K562 (cell line): Measurements from ENCODE around the gene SFXN3. TPM values are rescaled to one million over a fixed set of nuclear protein-coding genes. Genes with fewer than 3 reads are reported as not detected.

Experiments
- ATAC-seq: fragments of 200-7000 bp; cut with Tn5 transposase; 3 replicates; pipeline ENCODE4 v1.9.1; 2020; ENCODE audit warnings: moderate library complexity
- BruUV-seq: library from RNA; stranded (reverse); fragments of 400-500 nt; replicated peaks from 2 replicates; lab custom pipeline; 2021; lab: Mats Ljungman, UMichigan
- CTCF ChIA-PET: fragments of 300-600 bp; formaldehyde crosslinking; extraction: SDS; loops from one replicate; lab custom pipeline; 2021; ENCODE audit warnings: low intra/inter-chr PET ratio; lab: Yijun Ruan, JAX
- POLR2A ChIA-PET: fragments of 300-600, 350-650 bp; sonication (Branson Sonifier 250); formaldehyde crosslinking; extraction: SDS; loops from one replicate; lab custom pipeline; 2021; ENCODE audit warnings: antibody characterized with exemption, inconsistent platforms; lab: Yijun Ruan, JAX
- DNase-seq, 4 experiments: peaks; one replicate each; pipeline versions ENCODE4 v3.0.0 to v3.0.0-alpha.2; 2011 to 2018; ENCODE audit warnings: low spot score in 3 of 4, mixed read lengths in 3 of 4; ENCODE audit errors: extremely low read depth in 1 of 4
- FAIRE-seq: peaks from 2 replicates; lab custom pipeline; 2011; peaks lifted over from hg19 to GRCh38; lab: Jason Lieb, UNC
- H2AFZ ChIP-seq: 2 replicates; pipeline ENCODE4 v1.6.0; 2011; ENCODE audit warnings: low read depth, low read length, control low read depth, inconsistent platforms
- H3K27ac ChIP-seq: fragments of 200-600 bp; 3 replicates; pipeline ENCODE4 v1.8.0; 2011; ENCODE audit warnings: low read depth, mild to moderate bottlenecking, control low read depth, inconsistent platforms, low read length, moderate library complexity, mixed read lengths; ENCODE audit errors: extremely low read depth
- H3K27me3 ChIP-seq, 2 experiments: fragments of 300-600 bp in 1 of 2; 2 replicates in 1 of 2; 3 replicates in 1 of 2; pipeline versions ENCODE4 v1.6.0 to v1.8.0; 2011; ENCODE audit warnings: inconsistent platforms in 2 of 2, low read length in 2 of 2, mild to moderate bottlenecking in 1 of 2, mixed read lengths in 1 of 2, moderate library complexity in 1 of 2; ENCODE audit not compliant: control insufficient read depth in 2 of 2, insufficient read depth in 2 of 2
- H3K36me3 ChIP-seq: fragments of 300-600 bp; 3 replicates; pipeline ENCODE4 v1.8.0; 2011; ENCODE audit warnings: mild to moderate bottlenecking, low read length, inconsistent platforms; ENCODE audit not compliant: control insufficient read depth, insufficient read depth
- H3K4me1 ChIP-seq, 2 experiments: fragments of 200-600 bp in 1 of 2; replicated peaks in 1 of 2; 2 replicates in 1 of 2; 3 replicates in 1 of 2; pipeline versions ENCODE4 v1.5.1 to v1.8.0; 2011; ENCODE audit warnings: inconsistent platforms in 2 of 2, low read length in 2 of 2, mild to moderate bottlenecking in 1 of 2, mixed read lengths in 1 of 2, moderate library complexity in 1 of 2; ENCODE audit not compliant: control insufficient read depth in 2 of 2, insufficient read depth in 2 of 2
- H3K4me2 ChIP-seq: 2 replicates; pipeline ENCODE4 v1.6.1; 2011; ENCODE audit warnings: low read length, control low read depth, inconsistent platforms, mixed read lengths; ENCODE audit not compliant: insufficient read depth
- H3K4me3 ChIP-seq: fragments of 200-600 bp; sonication (generic), shearing (Covaris generic); 2 replicates; pipeline ENCODE4 v1.5.1; 2016; ENCODE audit warnings: control low read depth, inconsistent platforms
- H3K79me2 ChIP-seq: fragments of 200-600 bp; 3 replicates; pipeline ENCODE4 v1.8.0; 2011; ENCODE audit warnings: low read length, inconsistent platforms; ENCODE audit not compliant: control insufficient read depth, insufficient read depth
- H3K9ac ChIP-seq, 2 experiments: 2 replicates each; pipeline versions ENCODE4 v1.6.0 to v1.6.1; 2011; ENCODE audit warnings: low read depth in 2 of 2, low read length in 2 of 2, control low read depth in 1 of 2, inconsistent platforms in 1 of 2, mild to moderate bottlenecking in 1 of 2, mixed read lengths in 1 of 2; ENCODE audit not compliant: insufficient read depth in 1 of 2
- H3K9me1 ChIP-seq: one replicate; pipeline ENCODE4 v1.6.0; 2011; ENCODE audit warnings: inconsistent platforms, mild to moderate bottlenecking, low read length, moderate library complexity; ENCODE audit not compliant: control insufficient read depth, insufficient read depth
- H3K9me3 ChIP-seq: replicated peaks from 2 replicates; pipeline ENCODE4 v1.5.1; 2011; ENCODE audit warnings: low read depth, low read length, inconsistent platforms; ENCODE audit not compliant: control insufficient read depth, insufficient read depth
- H4K20me1 ChIP-seq: replicated peaks from 2 replicates; pipeline ENCODE4 v1.6.1; 2011; ENCODE audit warnings: low read length, inconsistent platforms, mixed read lengths; ENCODE audit not compliant: control insufficient read depth, insufficient read depth
- BRD9 ChIP-seq: fragments of 450-650 bp; IDR thresholded peaks from 2 replicates; pipeline ENCODE4 v1.6.1; 2018; ENCODE audit warnings: low read depth; ENCODE audit not compliant: partially characterized antibody
- E2F5 ChIP-seq: sonication (generic); formaldehyde crosslinking; IDR thresholded peaks from 2 replicates; pipeline ENCODE4 v1.8.0; 2022; ENCODE audit warnings: mild to moderate bottlenecking, missing genetic modification reagents
- HNRNPK ChIP-seq: fragments of 200-400 bp; formaldehyde crosslinking; IDR thresholded peaks from one replicate; pipeline ENCODE4 v1.6.1; 2018; ENCODE audit warnings: mild to moderate bottlenecking, low read depth, low read length; ENCODE audit not compliant: poor library complexity, severe bottlenecking
- KLF13 ChIP-seq: fragments of 450-650 bp; IDR thresholded peaks from 2 replicates; pipeline ENCODE4 v1.6.1; 2016; ENCODE audit warnings: missing genetic modification characterization, low read depth, mild to moderate bottlenecking, missing compliant biosample characterization, moderate library complexity, borderline replicate concordance
- MEF2D ChIP-seq: conservative IDR thresholded peaks from 2 replicates; pipeline ENCODE4 v1.6.1; 2016; ENCODE audit warnings: low read depth, missing genetic modification characterization, missing compliant biosample characterization
- MEIS2 ChIP-seq: fragments of 450-650 bp; IDR thresholded peaks from 2 replicates; pipeline ENCODE4 v1.6.1; 2014; ENCODE audit warnings: mild to moderate bottlenecking; ENCODE audit not compliant: partially characterized antibody
- NFYB ChIP-seq: IDR thresholded peaks from 2 replicates; pipeline ENCODE4 v1.6.1; 2011; ENCODE audit warnings: mild to moderate bottlenecking, moderate library complexity; ENCODE audit not compliant: insufficient read length; ENCODE audit errors: extremely low read depth
- NR2C1 ChIP-seq, 2 experiments: fragments of 450-650 bp; IDR thresholded peaks; 2 replicates each; pipeline ENCODE4 v1.6.1; 2017; ENCODE audit warnings: mild to moderate bottlenecking in 2 of 2, antibody characterized with exemption in 1 of 2, inconsistent platforms in 1 of 2, missing compliant biosample characterization in 1 of 2, missing genetic modification characterization in 1 of 2
- PKNOX1 ChIP-seq: fragments of 450-650 bp; IDR thresholded peaks from 2 replicates; pipeline ENCODE4 v1.6.1; 2016
- POLR2B ChIP-seq: fragments of 450-650 bp; IDR thresholded peaks from 2 replicates; pipeline ENCODE4 v1.6.1; 2018; ENCODE audit warnings: low read depth; ENCODE audit not compliant: partially characterized antibody
- RB1 ChIP-seq: fragments of 450-650 bp; IDR thresholded peaks from 2 replicates; pipeline ENCODE4 v1.6.1; 2017; ENCODE audit warnings: low read depth, mild to moderate bottlenecking
- RBFOX2 ChIP-seq: fragments of 200-400 bp; formaldehyde crosslinking; IDR thresholded peaks from 2 replicates; pipeline ENCODE4 v1.6.1; 2017; ENCODE audit warnings: low read depth, mild to moderate bottlenecking, low read length, moderate library complexity
- SMC3 ChIP-seq: conservative IDR thresholded peaks from 2 replicates; pipeline ENCODE4 v1.6.1; 2011; ENCODE audit warnings: low read depth, low read length, improper control_type of control experiment; ENCODE audit not compliant: insufficient read depth
- STAT5B ChIP-seq: fragments of 250-450 bp; sonication (Bioruptor Pico); IDR thresholded peaks from 2 replicates; pipeline ENCODE4 v1.8.0; 2021; ENCODE audit warnings: mild to moderate bottlenecking, inconsistent platforms
- TARDBP ChIP-seq: fragments of 450-650 bp; IDR thresholded peaks from 2 replicates; pipeline ENCODE4 v1.6.1; 2016
- TFE3 ChIP-seq: fragments of 450-650 bp; formaldehyde crosslinking; IDR thresholded peaks from 2 replicates; pipeline ENCODE4 v1.4.0; 2020; ENCODE audit warnings: mild to moderate bottlenecking, mixed read lengths
- TGIF2 ChIP-seq: sonication (generic); formaldehyde crosslinking; IDR thresholded peaks from 2 replicates; pipeline ENCODE4 v1.8.1; 2022; ENCODE audit warnings: mild to moderate bottlenecking, missing genetic modification reagents, moderate library complexity
- ZBTB12 ChIP-seq: fragments of 250-450 bp; sonication (Bioruptor Pico); IDR thresholded peaks from 2 replicates; pipeline ENCODE4 v1.4.0; 2020
- WGBS: fragments of 100-300 bp; shearing (Covaris generic); methylation state at CpG from one replicate; pipeline ENCODE4 v1.1.6; 2016; ENCODE audit warnings: low coverage, mixed read lengths; ENCODE audit not compliant: insufficient coverage; ENCODE audit errors: missing lambda C conversion rate; 5-methylcytosine and 5-hydroxymethylcytosine counted together
- in situ Hi-C: fragments of 300-500 bp; cut with MboI; formaldehyde crosslinking; loops from 4 replicates; pipeline ENCODE4 v1.15.0; 2018; ENCODE audit warnings: inconsistent platforms, mixed read lengths
- intact Hi-C: fragments of 100-400 bp; cut with micrococcal nuclease; formaldehyde crosslinking; loops from 2 replicates; pipeline ENCODE4 v1.14.2; 2022
- polyA plus RNA-seq, 8 experiments: library from polyadenylated mRNA; depleted of rRNA in 4 of 8; stranded (reverse) in 5 of 8; unstranded in 3 of 8; fragments of >200 nt; fragmentation: Nextera tagmentation in 2 of 8; fragmentation: Illumina TruSeq in 1 of 8; extraction: Ambion mirVana in 2 of 8; extraction: Trizol in 1 of 8; gene quantifications; 2 replicates each; pipeline versions ENCODE4 v1.2.1 to v1.2.3, GENCODE V29; 2011 to 2014; ENCODE audit warnings: inconsistent platforms in 1 of 8, missing spikeins in 1 of 8
- total RNA-seq, 7 experiments: library from RNA; depleted of rRNA in 6 of 7; stranded (reverse); fragments of >200 nt in 6 of 7; fragmentation: Illumina TruSeq in 2 of 7; extraction: Trizol in 2 of 7; gene quantifications; 2 replicates each; pipeline versions ENCODE4 v1.2.1 to v1.2.3, GENCODE V29; 2011 to 2021; ENCODE audit warnings: low replicate concordance in 1 of 7

Gene SFXN3
- total and polyA plus RNA-seq, 9 of the 15 experiments (the other 6 are each of a cell fraction or from before 2014, with no cell fraction given) = 0.24 to 4.6 (median 0.86) TPM

- peak; percentile 29 for ATAC-seq
- DNase-seq = peak; percentile 39 to 72 (median 65)
- TF ChIP-seq BRD9 (no peak), NFYB (no peak), NR2C1 (IDR thresholded peaks at IDR 0.05) (no peak), NR2C1 (tag; IDR thresholded peaks at IDR 0.05) (no peak), MEIS2 (no peak), TARDBP (no peak), E2F5 (CRISPR knock-in tag) (no peak), HNRNPK (no peak), ZBTB12 (no peak), PKNOX1 (no peak), TGIF2 (CRISPR knock-in tag) (no peak), SMC3 (no peak), POLR2B (no peak), TFE3 (peak; percentile 94), KLF13 (tag) (no peak), MEF2D (tag) (no peak), RBFOX2 (peak; percentile 49), STAT5B (CRISPR knock-in tag) (no peak), RB1 (no peak)
Observed at GRCh38 chr10:100996678-100997359, 34.2 kb upstream of the SFXN3 start.

More at GRCh38 chr10:100996678-100997359, 34.2 kb upstream of the SFXN3 start:
- Histone ChIP-seq H3K4me1 (peaks cover 26 to 65% of the 10 kb centered on the region in 2 experiments; a peak in 4 of 5 replicates), H3K79me2 (peaks cover 51% of the 10 kb centered on the region), H4K20me1 (no peaks in the 10 kb centered on the region), H3K9me1 (no peaks in the 10 kb centered on the region), H3K9me3 (no peaks in the 10 kb centered on the region), H3K9ac (peak overlapping the region; percentile 85 to 90), H3K4me3 (peak overlapping the region; percentile 76), H3K4me2 (peak overlapping the region; percentile 100), H3K27ac (peak overlapping the region; percentile 93), H3K27me3 (no peaks in the 10 kb centered on the region), H2AFZ (peak overlapping the region; percentile 63), H3K36me3 (peaks cover 26% of the 10 kb centered on the region; the same call in 2 of the 3 replicates)
- ChIA-PET CTCF (interaction anchor here (9.3 kb wide), 1 partner anchor 16 kb away, joined by 150 read pairs; no protein-coding TSS in a partner anchor), POLR2A (no interaction called here)
- BruUV-seq = TSS peak; percentile 54
- intact Hi-C loops = no loop called here
- in situ Hi-C loops = loop anchor here (25.0 kb wide), 1 partner anchor 1040 kb away; no protein-coding TSS in a partner anchor
- no peak for FAIRE-seq
- WGBS = 10% methylated on average over 11 of the region's 46 CpGs
